ENCODE results near the gene HIP1. TPM values are rescaled to one million over a fixed set of nuclear protein-coding genes. Genes with fewer than 3 reads are reported as not detected.
A peak's percentile ranks its signal among the peaks of the same experiment; 100 is the strongest.
"Not testable (repeated sequence)": the region's sequence is repeated elsewhere in the genome, so short reads cannot be mapped to it uniquely, and the experiment has no call there.

The HIP1 gene
- total RNA-seq, 1 donor from 2014 or later = 12.4 TPM

GRCh38 chr7:75601539-75601938 lies 137.2 kb downstream of the HIP1 start:
- TF ChIP-seq CTCF (IDR thresholded peaks at IDR 0.05; ENCODE audit: insufficient read depth, low read length, poor library complexity, severe bottlenecking) = no peak
- H3K36me3 ChIP-seq (ENCODE audit: control insufficient read depth, insufficient read depth, low read length) = no peaks in the 10 kb centered on the region
- H3K27me3 ChIP-seq (ENCODE audit: control insufficient read depth, insufficient read depth, low read length) = no peaks in the 10 kb centered on the region
- no peak overlapping the region for H3K4me3 ChIP-seq (ENCODE audit: low read depth, low read length)
- no peak for DNase-seq (ENCODE audit: low read depth)

- H3K27me3 ChIP-seq (ENCODE audit: control insufficient read depth, insufficient read depth, low read length); H3K4me3 ChIP-seq (ENCODE audit: low read depth, low read length); H3K36me3 ChIP-seq (ENCODE audit: control insufficient read depth, insufficient read depth, low read length); DNase-seq (ENCODE audit: low read depth): not testable (repeated sequence)
These were observed 138.0 kb downstream of the HIP1 start for GRCh38 chr7:75600748-75601147.

- no peaks in the 10 kb centered on the region for H3K27me3 ChIP-seq (ENCODE audit: control insufficient read depth, insufficient read depth, low read length)
- DNase-seq (ENCODE audit: low read depth) = no peak
- H3K4me3 ChIP-seq (ENCODE audit: low read depth, low read length) = no peak overlapping the region
- no peak for TF ChIP-seq CTCF (IDR thresholded peaks at IDR 0.05; ENCODE audit: insufficient read depth, low read length, poor library complexity, severe bottlenecking)
- no peaks in the 10 kb centered on the region for H3K36me3 ChIP-seq (ENCODE audit: control insufficient read depth, insufficient read depth, low read length)
These were observed 139.4 kb downstream of the HIP1 start for GRCh38 chr7:75599244-75599781.

- Histone ChIP-seq H3K27me3 (ENCODE audit: control insufficient read depth, insufficient read depth, low read length) (no peaks in the 10 kb centered on the region), H3K36me3 (ENCODE audit: control insufficient read depth, insufficient read depth, low read length) (no peaks in the 10 kb centered on the region), H3K4me3 (ENCODE audit: low read depth, low read length) (no peak overlapping the region)
- no peak for TF ChIP-seq CTCF (IDR thresholded peaks at IDR 0.05; ENCODE audit: insufficient read depth, low read length, poor library complexity, severe bottlenecking)
- peak; percentile 29 for DNase-seq (ENCODE audit: low read depth)
These were observed 141.8 kb downstream of the HIP1 start for GRCh38 chr7:75596727-75597614.

GRCh38 chr7:75595766-75596165 lies 143.0 kb downstream of the HIP1 start:
- Histone ChIP-seq H3K36me3 (ENCODE audit: control insufficient read depth, insufficient read depth, low read length) (peaks cover 2% of the 10 kb centered on the region), H3K27me3 (ENCODE audit: control insufficient read depth, insufficient read depth, low read length) (no peaks in the 10 kb centered on the region), H3K4me3 (ENCODE audit: low read depth, low read length) (no peak overlapping the region)
- no peak for DNase-seq (ENCODE audit: low read depth)
- no peak for TF ChIP-seq CTCF (IDR thresholded peaks at IDR 0.05; ENCODE audit: insufficient read depth, low read length, poor library complexity, severe bottlenecking)

- DNase-seq (ENCODE audit: low read depth); H3K27me3 ChIP-seq (ENCODE audit: control insufficient read depth, insufficient read depth, low read length); H3K36me3 ChIP-seq (ENCODE audit: control insufficient read depth, insufficient read depth, low read length); H3K4me3 ChIP-seq (ENCODE audit: low read depth, low read length): not testable (repeated sequence)
These were observed 145.1 kb downstream of the HIP1 start for GRCh38 chr7:75593500-75594184.

Data from kidney epithelial cell (primary cell).